ENCODE measurements around the gene NTMT1. TPM values are rescaled to one million over a fixed set of nuclear protein-coding genes. Genes with fewer than 3 reads are reported as not detected.

The NTMT1 gene
- total and polyA plus RNA-seq, 2 experiments from 2014 or later = 20.8 to 81.4 TPM

- Histone ChIP-seq H4K20me1 (ENCODE audit: insufficient read depth, poor library complexity, severe bottlenecking) (peaks cover 26% of the 10 kb centered on the region), H3K27ac (no peak overlapping the region)
These were observed 11.1 kb downstream of the NTMT1 start for GRCh38 chr9:129637102-129637501.

DNA sequence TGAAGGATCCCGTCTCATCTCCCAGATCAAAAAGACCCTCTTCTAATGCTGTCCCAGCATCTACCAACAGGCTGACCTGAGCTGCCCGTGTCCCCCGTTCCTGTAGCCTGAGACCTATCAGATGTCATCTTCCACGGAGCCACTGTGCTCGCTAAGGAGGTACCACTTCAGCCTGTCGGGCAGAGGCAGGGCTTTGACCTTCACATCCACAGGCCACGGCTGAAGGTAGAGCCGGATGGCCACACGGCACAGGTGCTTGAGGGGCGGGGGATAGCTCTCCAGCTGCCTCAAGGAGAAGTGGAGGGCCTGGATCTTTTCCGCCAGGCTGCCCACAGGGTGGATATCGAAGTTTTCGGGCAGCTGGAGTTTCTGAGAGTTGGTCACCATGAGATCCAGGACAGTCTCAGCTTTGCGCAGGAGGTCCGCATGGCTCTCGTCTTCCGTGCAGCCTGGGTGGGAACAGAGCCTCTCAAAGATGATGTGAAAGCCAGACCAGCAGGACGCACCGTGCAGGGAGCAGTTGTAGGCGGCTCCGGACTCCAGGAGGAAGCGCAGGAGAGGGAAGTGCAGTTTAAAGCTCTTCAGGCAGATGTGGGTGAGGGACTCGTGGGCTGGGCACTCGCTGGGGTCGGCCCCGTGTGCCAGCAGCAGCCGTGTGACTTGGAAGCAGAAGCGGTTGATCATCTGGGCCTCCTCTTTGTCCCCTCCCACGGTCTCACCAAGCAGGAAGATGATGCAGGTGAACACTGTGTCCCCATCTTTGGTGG, 11.9 kb downstream of the NTMT1 start:
- Histone ChIP-seq H2AFZ (no peak overlapping the region), H3K9me3 (ENCODE audit: low read depth) (no peaks in the 10 kb centered on the region)

More at GRCh38 chr9:129637102-129637501, 11.1 kb downstream of the NTMT1 start:
- TF ChIP-seq EZH2 (IDR thresholded peaks at IDR 0.05; ENCODE audit: borderline replicate concordance) (no peak), EZH2phosphoT487 (IDR thresholded peaks at IDR 0.05; ENCODE audit: low read depth, severe bottlenecking, unreplicated experiment) (no peak)
- TF ChIP-seq, protein P1, sequence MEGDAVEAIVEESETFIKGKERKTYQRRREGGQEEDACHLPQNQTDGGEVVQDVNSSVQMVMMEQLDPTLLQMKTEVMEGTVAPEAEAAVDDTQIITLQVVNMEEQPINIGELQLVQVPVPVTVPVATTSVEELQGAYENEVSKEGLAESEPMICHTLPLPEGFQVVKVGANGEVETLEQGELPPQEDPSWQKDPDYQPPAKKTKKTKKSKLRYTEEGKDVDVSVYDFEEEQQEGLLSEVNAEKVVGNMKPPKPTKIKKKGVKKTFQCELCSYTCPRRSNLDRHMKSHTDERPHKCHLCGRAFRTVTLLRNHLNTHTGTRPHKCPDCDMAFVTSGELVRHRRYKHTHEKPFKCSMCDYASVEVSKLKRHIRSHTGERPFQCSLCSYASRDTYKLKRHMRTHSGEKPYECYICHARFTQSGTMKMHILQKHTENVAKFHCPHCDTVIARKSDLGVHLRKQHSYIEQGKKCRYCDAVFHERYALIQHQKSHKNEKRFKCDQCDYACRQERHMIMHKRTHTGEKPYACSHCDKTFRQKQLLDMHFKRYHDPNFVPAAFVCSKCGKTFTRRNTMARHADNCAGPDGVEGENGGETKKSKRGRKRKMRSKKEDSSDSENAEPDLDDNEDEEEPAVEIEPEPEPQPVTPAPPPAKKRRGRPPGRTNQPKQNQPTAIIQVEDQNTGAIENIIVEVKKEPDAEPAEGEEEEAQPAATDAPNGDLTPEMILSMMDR (IDR thresholded peaks at IDR 0.05; ENCODE audit: poor library complexity) = no peak
- Histone ChIP-seq H3K79me2 (peaks cover 49% of the 10 kb centered on the region), H3K36me3 (replicated peaks; ENCODE audit: insufficient read depth, low read depth) (no peaks in the 10 kb centered on the region), H3K9me3 (ENCODE audit: low read depth) (no peaks in the 10 kb centered on the region), H3K4me3 (no peak overlapping the region), H3K4me1 (ENCODE audit: insufficient read depth) (peaks cover 10% of the 10 kb centered on the region), H3K4me2 (no peak overlapping the region), H3K27me3 (no peaks in the 10 kb centered on the region), H2AFZ (no peak overlapping the region), H3K9me2 (replicated peaks; ENCODE audit: insufficient read depth) (no peaks in the 10 kb centered on the region)
- DNase-seq (ENCODE audit: low spot score) = no peak
- WGBS (ENCODE audit: low lambda C conversion rate, missing lambda C conversion rate) = 92% methylated on average over 9 of the region's 9 CpGs

GRCh38 chr9:129639034-129639630, 13.2 kb downstream of the NTMT1 start:
- Histone ChIP-seq H3K4me1 (ENCODE audit: insufficient read depth) (peaks cover 14% of the 10 kb centered on the region), H2AFZ (no peak overlapping the region), H3K9me3 (ENCODE audit: low read depth) (no peaks in the 10 kb centered on the region), H3K27ac (no peak overlapping the region), H3K27me3 (no peaks in the 10 kb centered on the region), H3K4me3 (no peak overlapping the region), H4K20me1 (ENCODE audit: insufficient read depth, poor library complexity, severe bottlenecking) (peaks cover 14% of the 10 kb centered on the region), H3K4me2 (no peak overlapping the region), H3K9me2 (replicated peaks; ENCODE audit: insufficient read depth) (no peaks in the 10 kb centered on the region), H3K36me3 (replicated peaks; ENCODE audit: insufficient read depth, low read depth) (no peaks in the 10 kb centered on the region), H3K79me2 (peaks cover 28% of the 10 kb centered on the region)
- no peak for DNase-seq (ENCODE audit: low spot score)
- TF ChIP-seq, protein P1 (IDR thresholded peaks at IDR 0.05; ENCODE audit: poor library complexity) = no peak
- TF ChIP-seq EZH2 (IDR thresholded peaks at IDR 0.05; ENCODE audit: borderline replicate concordance) (no peak), EZH2phosphoT487 (IDR thresholded peaks at IDR 0.05; ENCODE audit: low read depth, severe bottlenecking, unreplicated experiment) (no peak)
- WGBS (ENCODE audit: low lambda C conversion rate, missing lambda C conversion rate) = 95% methylated on average over 17 of the region's 17 CpGs

More for the DNA sequence above, 11.9 kb downstream of the NTMT1 start:
- H3K27ac ChIP-seq = no peak overlapping the region
- H3K27me3 ChIP-seq = no peaks in the 10 kb centered on the region
- H3K4me3 ChIP-seq = no peak overlapping the region
- peaks cover 41% of the 10 kb centered on the region for H3K79me2 ChIP-seq
- H3K4me2 ChIP-seq = no peak overlapping the region
- no peaks in the 10 kb centered on the region for H3K9me2 ChIP-seq (replicated peaks; ENCODE audit: insufficient read depth)
- H3K36me3 ChIP-seq (replicated peaks; ENCODE audit: insufficient read depth, low read depth) = no peaks in the 10 kb centered on the region
- TF ChIP-seq EZH2phosphoT487 (IDR thresholded peaks at IDR 0.05; ENCODE audit: low read depth, severe bottlenecking, unreplicated experiment) (no peak), EZH2 (IDR thresholded peaks at IDR 0.05; ENCODE audit: borderline replicate concordance) (no peak)
- TF ChIP-seq, protein P1 (IDR thresholded peaks at IDR 0.05; ENCODE audit: poor library complexity) = no peak
- peaks cover 19% of the 10 kb centered on the region for H4K20me1 ChIP-seq (ENCODE audit: insufficient read depth, poor library complexity, severe bottlenecking)
- WGBS (ENCODE audit: low lambda C conversion rate, missing lambda C conversion rate) = 89% methylated on average over 29 of the region's 29 CpGs
- H3K4me1 ChIP-seq (ENCODE audit: insufficient read depth) = peaks cover 14% of the 10 kb centered on the region
- no peak for DNase-seq (ENCODE audit: low spot score)

Measured in hepatocyte (in vitro differentiated cells).